Pulmonary artery endothelial cell (primary cell): ENCODE results near the gene LMF1. TPM values are rescaled to one million over a fixed set of nuclear protein-coding genes. Genes with fewer than 3 reads are reported as not detected.
A peak's percentile ranks its signal among the peaks of the same experiment; 100 is the strongest.

Experiments used
- DNase-seq: peaks from one replicate; pipeline ENCODE4 v3.0.0-alpha.2; 2011; ENCODE audit warnings: low read depth, low spot score
- total RNA-seq: library from RNA; depleted of rRNA; stranded (reverse); fragments of >200 nt; gene quantifications from 2 replicates; pipeline ENCODE4 v1.2.3, GENCODE V29; 2014

LMF1 gene
- total RNA-seq, 1 donor from 2014 or later: 12.9 TPM

DNA sequence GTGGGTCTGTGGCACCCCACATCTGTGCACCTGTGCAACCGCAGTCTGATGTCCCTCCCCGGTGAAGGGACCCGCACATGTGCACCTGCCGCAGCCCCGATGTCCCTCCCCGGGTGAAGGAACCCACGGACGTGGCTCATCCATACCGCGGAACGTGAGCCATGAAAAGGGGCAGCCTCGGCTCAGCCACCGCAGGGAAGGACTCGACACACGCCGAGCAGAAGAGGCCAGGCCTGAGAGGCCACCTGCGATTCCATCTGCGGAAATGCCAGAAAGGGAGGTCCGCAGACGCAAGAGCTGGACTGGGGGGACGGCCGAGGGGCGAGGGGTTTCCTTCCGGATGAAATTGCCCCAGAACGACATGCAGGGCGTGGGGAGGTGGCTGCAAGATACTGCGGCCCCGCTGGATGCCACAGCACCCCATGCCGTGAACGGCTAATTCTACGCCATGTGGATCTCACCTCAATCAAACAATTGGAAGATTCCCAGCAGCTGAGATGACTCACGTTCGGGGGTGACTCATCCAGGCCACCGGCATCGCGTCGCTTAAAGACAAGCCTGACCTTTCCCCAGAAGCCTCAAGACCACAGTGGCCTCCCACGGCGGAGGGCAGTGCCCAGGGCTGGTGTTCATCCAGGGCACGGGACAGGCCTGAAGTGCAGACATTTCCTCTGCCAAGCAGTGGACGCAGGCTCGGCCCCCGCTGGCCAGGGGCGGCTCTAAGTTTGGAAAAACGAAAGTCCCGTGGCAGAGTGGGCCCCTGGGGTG is 31.8 kb upstream of the LMF1 start:
- peak; percentile 44 for DNase-seq

DNA sequence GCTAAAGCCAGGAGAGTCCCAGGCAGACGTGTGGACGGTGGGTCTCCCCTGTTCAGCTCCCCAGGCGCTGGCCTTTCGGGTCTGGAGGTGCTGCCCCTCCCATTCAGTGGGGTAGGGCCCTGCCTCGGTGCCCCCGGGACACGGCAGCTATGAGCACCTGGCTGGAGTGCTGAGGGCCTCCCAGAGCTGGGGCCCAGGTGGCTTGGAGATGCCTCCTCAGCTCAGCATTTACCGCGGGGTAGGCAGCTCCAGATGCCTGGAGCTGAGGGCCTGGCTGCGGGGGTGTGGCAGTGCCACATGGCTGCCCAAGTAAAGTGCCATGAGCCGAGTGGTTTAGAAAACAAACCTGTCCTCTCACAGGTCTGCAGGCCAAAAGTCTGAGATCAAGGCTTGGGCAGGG is 30.3 kb upstream of the LMF1 start:
- no peak for DNase-seq

DNA sequence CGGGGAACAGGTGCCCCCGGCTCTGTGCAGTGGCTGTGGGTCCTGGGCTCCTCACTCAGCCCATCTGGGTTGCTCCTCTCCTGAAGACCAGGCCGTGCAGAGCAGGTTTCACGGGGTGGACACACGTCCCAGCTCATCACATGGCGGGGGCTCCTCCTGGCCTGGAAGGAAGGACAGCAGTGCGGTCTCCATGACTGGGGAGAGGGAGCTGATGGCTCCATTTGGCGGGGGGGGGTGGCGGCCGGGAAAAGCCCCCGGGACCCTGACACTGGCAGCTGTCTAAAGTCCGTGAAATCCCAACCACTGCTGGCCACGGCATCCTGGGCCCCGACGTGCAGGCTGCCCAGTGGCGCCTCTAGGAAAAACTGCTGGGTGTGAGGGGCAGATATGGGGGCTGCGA is 29.8 kb upstream of the LMF1 start:
- no peak for DNase-seq

DNA sequence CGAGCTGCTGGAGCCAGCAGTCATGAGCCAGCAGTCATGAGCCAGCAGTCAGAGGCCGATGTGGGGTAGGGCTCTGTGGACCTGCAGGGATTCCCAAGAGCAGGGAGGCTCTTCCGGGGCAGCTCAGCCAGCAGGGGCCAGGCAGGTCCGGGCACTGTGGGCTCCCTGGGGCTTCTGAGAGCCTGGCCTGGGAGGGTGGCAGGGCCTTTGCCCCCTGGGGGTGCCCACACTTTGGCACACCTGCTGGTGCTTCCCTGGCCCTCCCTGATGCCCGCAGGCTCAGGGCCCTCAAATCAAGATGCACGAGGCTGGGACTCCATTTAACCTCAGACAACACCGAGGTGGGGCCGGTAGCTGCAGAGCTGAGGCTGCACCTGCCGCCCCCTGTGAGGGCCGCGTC is 28.9 kb upstream of the LMF1 start:
- no peak for DNase-seq

DNA sequence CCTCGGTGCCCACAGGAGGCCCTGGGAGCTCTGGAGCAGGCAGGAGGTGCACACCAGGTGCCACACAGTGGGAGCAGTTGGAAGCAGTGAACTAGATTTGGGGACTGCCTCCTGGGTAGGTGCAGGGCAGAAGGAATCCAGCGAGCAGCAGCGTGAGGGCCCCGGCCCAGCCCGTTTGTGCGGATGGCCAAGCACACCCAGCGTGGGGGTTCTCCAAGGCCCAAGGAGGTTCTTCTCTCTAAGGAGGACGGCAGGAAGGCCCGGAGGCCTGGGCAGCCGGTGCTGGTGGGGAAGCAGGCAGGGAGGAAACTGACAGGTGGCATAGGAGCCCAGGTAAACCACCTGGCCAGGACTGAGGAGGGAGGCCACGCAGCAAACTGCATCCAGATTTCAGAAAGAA is 27.8 kb upstream of the LMF1 start:
- DNase-seq: no peak

DNA sequence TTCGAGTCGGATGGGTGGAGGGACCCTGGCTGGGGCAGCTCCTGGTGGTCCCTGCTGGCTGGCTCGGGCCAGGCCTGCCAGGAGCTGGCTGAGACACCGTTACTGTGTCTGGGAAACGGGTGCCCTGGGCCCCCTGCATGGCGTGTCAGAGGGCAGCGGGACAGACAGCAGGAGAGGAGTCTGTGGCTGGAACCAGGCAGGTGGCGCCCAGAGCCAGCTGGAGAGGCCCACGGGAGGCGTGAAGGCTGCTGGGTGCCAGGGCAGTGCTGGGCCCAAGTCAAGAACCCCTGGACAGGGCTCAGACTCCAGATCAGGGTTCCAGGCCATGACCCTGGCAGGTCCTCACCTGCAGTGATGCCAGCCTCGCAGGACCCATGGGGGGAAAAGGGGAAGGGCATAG is 27.4 kb upstream of the LMF1 start:
- DNase-seq: no peak

DNA sequence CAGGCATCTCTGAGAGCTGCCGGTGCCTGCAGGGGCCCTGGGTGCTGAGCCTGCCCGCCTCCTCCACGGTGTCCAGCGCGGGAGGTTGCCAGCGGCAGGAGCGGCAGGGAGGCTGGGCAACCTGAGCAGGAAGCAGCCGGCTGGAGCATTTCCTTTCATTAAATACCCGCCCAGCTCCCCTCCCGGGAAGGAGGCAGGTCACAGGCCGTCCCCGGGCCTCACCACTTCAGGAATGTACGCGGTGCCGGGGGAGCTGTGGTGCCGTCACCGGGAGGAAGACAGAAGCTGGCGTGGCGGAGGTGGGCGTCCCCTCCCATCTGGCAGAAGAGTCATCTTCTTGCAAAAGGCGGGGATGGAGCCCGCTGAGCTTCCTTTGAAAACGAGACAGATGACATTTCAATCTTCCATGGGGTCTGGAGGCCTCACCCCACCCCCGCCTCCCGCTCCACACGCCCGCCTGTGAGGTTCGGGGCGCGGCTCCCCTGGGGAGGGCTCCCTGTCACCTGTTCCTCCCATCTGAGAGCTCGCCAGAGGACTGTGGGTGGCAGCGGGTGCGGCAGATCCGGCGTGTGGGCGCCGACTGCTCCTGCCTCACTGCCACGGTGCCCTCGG is 26.8 kb upstream of the LMF1 start:
- peak; percentile 29 for DNase-seq

DNA sequence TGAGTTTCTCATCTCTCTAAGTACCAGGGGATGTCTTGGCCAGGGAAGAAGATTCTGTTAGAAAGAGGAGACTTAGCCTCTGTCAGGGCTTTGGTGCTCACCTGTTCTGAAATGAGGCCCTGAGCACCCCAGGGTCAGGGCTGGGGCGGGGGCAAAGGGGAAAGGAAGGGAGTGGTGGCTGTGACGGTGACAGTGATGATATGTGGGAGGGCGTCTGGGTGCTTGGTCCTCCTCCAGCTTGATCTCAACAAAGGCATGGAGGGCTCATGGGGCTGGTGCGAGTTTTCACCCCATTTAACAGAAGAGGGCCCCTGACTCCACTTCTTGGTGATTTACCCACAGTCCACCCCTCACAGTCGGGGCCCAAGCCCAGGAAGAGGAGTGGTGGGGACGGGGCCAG is 25.9 kb upstream of the LMF1 start:
- DNase-seq: no peak

DNA sequence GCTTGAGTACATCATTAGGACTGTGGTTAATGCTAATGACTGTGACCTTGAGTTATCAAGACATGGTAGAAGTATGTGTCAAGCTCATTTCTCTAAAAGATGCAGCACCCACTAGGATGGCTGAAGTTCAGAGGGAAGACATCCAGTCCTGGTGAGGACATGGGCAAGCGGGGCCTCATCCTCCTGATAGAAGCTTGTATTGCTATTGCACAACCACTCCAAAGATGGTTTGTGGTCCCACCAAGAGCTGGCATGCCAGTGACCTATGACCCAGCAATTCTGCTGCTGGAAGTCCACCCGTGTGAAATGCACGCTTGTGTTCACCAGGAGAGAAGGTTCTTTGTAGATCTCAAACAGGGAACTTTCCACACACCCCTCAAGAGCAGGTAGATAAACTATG is 25.0 kb upstream of the LMF1 start:
- DNase-seq: no peak

DNA sequence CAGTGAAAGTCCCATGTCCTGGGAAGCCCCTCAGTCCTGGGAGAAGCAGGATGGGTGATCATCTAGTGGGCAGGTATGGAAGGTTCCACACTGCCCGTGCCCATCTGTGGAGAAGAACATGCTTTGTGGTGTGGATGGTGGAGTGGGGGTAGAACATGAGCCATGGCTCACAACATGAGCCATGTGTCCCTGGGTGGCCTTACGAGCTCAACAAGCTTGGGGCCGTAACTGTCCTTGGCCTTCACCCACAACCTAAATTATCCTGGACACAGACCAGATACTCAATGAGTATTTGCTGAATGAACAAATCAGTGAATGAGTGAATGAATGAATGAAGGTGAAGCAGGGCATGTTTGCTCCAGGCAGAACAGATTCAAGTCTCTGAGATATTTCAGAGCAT is 24.3 kb upstream of the LMF1 start:
- no peak for DNase-seq

DNA sequence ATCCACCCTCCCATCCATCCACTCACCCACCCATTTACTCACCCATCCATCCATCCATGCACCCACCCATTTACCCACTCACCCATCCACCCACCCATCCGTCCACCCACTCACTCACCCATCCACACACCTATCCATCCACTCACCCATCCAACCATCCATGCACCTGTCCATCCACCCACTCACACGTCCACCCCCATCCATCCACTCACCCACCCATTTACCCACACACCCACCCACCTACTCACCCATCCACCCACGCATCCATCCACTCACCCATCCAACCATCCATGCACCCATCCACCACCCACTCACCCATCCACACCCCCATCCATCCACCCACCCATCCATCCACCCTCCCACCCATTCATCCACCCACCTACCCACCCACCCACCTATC is 22.9 kb upstream of the LMF1 start:
- no peak for DNase-seq

DNA sequence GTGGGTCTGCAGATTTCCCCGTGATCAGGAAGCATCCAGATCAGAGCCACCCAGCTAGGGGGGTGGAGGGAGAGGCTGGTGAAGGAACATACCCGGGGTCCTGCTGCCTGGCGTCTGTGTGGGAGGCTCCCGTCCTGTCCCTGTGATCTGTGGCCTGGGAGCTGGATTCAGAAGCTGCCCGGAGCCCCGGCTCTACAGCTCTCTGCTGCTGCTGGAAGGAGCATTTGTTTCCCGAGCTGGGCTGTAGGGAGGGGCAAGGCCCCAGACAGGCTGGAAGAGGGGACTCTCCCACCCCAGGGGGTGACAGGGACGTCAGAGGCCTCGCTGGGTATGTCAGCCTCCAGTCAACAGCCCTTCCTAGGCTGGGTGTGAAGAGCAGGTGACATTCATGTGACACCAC is 21.0 kb upstream of the LMF1 start:
- DNase-seq: no peak

DNA sequence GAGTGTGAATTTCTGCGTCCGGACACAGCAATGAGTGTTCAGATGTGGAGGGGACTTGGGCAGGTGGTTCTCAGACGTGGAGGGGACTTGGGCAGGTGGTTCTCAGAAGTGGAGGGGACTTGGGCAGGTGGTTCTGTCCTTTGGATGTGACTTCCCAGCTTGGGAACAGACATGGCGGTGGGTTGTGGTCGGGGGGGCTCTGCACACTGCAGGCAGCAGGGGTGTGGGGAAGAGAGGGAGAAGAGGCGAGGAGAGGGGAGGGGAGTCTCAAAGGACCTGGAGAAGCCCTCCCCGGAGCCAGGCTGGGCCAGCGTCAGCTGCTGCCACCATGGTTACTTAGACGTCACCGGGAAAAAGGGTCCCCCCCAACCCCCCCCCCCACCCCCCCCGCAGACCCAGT is 20.6 kb upstream of the LMF1 start:
- DNase-seq: no peak

DNA sequence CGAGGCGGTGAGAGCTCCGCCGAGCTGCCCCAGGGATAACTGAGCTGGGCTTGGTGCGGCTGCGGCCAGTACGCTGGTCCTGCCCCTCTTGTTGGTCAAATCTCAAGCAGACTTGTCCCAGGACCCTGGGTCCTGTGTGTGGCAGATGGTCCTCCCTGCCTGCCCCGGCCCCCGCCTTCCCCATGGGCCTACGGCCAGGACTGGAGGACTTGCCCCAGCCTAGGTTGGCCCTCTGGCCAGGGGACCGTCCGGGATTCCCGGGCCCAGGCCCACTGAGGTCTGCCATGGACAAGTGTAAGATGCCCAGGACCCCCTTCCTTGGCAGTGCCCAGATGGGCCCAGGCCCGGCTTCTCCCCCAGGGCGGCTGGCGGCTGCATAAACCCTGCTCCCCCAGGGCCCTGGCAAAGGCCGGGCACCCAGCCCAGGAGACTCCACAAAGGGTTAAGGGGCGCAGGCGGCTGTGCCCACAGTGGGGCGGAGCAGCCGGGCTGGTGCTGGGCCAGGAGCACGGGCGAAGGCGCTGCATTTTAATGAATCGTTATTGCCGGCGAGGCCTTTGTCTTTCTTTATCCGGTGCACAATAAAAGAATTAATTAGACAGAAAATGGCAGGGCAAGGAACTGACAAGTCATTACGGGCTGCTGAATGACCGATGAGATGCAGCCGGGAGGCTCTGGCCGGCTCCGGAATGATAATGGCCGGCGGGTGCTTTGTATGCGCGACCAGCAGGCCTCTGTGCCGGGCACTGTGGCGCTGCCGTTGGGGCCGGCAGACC is 19.9 kb upstream of the LMF1 start:
- DNase-seq: no peak

DNA sequence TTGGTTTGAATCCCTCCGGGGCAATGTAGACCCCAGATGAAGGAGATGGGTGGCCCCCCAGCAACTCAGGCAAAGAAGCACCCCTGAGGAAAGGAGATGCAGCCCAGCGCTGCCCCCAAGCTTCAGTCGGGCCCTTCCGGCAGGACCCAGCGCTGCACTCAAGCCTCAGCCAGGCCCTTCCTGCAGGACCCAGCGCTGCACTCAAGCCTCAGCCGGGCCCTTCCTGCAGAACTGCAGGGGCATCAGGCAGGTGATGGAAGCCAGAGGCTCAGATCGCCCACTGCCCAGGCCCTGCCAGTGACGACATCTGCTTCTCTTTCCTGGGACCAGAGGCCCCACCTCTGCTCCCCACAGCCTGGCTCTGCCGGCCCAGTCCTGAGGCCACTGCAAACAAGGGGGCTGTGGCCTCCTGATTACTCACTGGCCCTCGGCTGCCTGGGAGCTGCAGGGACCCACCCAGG is 18.6 kb upstream of the LMF1 start:
- DNase-seq: no peak

DNA sequence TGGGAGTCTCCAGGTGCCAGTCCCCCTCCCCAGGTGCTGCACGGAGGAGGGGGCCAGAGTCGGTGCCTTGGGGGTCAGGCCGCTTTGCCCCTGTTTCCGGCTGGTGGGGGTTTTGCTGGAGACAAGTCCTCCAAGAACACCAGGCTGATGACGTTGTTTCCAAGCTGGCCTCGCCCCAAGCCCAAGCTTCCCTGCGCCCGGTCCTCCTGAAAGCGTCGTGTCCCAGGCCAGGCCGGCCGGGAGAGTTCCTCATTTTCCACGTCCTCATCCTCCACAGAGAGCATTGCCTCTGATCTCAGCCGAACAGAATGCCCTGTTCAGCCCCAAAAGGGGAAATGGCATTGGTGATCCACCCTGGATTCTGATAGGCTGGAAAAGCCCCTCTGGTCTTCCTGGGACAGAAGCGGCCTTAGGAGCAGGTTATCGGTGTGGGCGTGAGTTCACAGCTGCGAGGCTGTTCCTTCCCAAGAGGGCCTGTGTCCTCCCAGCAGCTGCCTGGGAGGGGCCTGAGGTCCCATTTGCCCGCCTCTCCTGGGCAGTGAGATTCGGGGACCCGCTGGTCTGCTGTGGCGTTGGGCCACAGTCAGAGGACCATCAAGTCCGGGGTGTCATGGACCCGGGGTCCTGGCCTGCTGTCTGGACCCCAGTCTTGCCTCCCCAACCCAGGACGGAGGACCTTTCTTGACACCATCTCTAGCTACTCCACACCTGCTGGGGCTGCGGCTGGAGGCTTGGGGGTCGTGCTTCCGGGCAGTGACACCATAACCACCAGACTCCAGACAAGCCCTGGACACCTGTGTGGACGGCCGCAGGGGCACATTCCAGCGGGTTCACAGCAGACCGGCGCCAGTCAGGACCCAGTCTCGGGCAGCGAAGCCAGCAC is 17.9 kb upstream of the LMF1 start:
- no peak for DNase-seq

DNA sequence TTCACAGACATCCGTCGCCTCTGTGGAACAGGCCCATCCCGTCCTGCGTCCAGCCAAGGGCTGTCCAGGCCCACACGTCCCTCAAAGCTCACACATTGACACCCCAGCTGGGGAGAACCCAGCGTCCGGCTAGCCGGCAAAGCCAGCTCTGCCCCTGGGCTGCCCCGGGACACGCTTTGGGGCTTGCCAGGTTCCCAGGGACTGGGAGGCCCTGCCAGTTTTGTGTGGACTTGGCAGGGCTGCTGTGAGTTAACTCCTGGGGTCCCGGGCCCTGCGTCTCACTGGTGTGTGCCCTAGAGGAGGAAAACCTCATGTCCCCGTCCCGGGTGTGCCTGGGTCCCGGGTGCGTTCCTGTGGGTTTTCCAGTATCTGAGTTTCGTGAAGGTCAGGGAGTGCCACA is 17.1 kb upstream of the LMF1 start:
- no peak for DNase-seq

DNA sequence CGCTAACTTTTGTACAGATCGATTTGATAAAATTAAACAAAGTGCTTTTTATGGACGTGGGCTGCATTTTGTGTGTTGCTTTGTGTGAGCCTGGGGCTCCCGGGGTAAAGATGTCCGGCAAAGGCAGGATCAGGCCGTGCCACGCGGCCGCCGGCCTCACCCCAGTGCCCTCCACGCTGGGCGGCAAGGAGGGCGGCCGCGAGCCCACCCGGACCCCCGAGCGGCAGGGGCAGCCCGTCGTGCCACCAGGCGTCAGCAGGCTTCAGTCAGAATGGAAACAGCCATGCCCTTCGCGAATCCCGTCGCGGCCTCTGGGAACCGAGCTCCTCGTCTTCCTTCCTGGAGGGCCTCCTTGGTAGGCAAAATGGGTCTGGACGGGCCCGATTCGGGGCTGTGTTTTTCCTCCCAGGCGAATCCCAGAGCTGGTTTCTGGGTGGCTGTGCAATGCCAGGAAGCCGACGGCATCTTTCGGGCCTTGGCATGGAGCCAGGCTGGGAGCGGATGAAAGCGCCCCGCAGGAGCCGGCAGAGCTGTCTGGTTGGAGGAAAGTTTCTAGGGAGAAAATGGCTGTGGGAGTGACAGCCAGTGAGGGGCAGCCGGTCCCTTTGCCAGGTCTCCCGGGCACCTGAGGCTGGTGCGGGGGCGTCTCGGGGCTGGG is 16.3 kb upstream of the LMF1 start:
- no peak for DNase-seq

DNA sequence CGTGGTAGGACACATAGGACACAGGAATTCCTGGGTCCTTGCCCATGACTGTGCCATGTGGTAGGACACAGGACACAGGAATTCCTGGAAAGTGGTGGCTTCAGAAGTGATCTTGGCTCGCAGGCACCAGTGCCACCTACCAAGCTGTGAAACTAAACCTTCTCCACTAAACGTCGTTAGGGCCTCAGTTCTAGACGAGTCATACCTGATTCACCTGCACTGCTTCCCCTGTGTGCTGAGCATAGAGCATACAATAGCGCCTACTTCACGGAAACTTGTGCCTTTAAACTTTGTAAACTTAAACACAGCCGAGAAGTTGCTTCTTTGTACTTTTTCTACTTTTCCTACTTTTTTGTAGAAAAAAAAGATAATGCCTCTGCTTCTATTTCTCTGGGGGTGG is 15.6 kb upstream of the LMF1 start:
- DNase-seq: no peak

DNA sequence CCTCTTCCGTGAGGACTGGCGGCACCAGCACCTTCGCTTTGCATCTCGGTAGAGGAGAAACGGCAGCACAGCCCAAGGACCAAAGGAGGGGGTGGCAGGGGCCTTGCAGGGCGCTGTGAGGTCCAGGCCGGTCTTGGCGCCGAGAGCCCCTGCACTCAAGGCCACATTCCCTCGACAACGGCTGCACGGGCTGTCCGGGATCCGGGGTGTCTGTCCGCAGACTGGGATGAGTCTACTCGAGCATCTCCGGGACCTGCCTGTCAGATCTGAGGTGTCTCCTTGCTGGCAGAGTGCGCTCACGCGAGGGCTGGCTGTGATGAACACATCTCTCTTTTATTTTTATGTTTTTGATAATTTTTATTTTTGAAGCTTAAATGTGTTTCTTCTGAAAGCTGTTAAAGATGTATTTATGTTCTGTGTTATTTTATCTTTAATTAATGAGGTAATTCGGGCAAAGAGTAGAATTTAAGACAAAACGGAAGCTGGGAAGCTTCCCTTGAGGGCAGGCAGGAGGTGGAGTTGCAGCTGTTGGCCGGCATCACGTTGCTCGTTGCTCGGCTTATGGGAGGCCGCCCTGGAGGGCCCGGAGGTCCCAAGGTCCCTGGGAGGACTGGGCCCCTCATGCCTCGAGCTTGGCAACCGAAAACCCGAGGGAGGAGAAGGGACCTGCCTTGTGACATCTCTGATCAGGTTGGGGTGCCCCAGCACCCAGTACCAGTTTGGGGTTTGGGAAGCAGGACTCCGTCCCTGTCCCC is 15.0 kb upstream of the LMF1 start:
- DNase-seq: no peak
